OCI-LY7 (cell line): ENCODE measurements around the gene CRB1. TPM values are rescaled to one million over a fixed set of nuclear protein-coding genes. Genes with fewer than 3 reads are reported as not detected.

Experiments used
- BruUV-seq: library from RNA; stranded (reverse); fragments of 400-500 nt; replicated peaks from 2 replicates; lab custom pipeline; 2021; lab: Mats Ljungman, UMichigan
- CTCF ChIA-PET: fragments of 300-600 bp; sonication (Branson Sonifier 250); formaldehyde crosslinking; loops from one replicate; lab custom pipeline; 2022; ENCODE audit warnings: antibody characterized with exemption; ENCODE audit not compliant: unreplicated experiment; lab: Charles Lee
- POLR2A ChIA-PET: fragments of 300-600 bp; sonication (Branson Sonifier 250); formaldehyde crosslinking; loops from one replicate; lab custom pipeline; 2022; ENCODE audit warnings: antibody characterized with exemption; lab: Charles Lee
- DNase-seq: peaks from one replicate; pipeline ENCODE4 v3.0.0-alpha.2; 2015; ENCODE audit warnings: low spot score
- H2AFZ ChIP-seq: fragments of 200-600 bp; sonication (generic), shearing (Covaris generic); 2 replicates; pipeline ENCODE4 v1.6.1; 2014; ENCODE audit warnings: mild to moderate bottlenecking, antibody characterized with exemption, low read length, moderate library complexity
- H3K27ac ChIP-seq: fragments of 200-600 bp; sonication (generic); 2 replicates; pipeline ENCODE4 v1.5.1; 2014; ENCODE audit warnings: mixed run types, low read depth, mild to moderate bottlenecking, moderate library complexity, low read length, inconsistent platforms; ENCODE audit not compliant: poor library complexity, severe bottlenecking
- H3K36me3 ChIP-seq: fragments of 200-600 bp; sonication (generic); 2 replicates; pipeline ENCODE4 v1.6.1; 2014; ENCODE audit warnings: mild to moderate bottlenecking, antibody characterized with exemption, low read length, moderate library complexity, mixed read lengths; ENCODE audit not compliant: insufficient read depth
- H3K4me1 ChIP-seq: fragments of 200-600 bp; sonication (generic); 2 replicates; pipeline ENCODE4 v1.5.1; 2014; ENCODE audit warnings: mild to moderate bottlenecking, low read length; ENCODE audit not compliant: insufficient read depth, poor library complexity, severe bottlenecking
- H3K4me2 ChIP-seq: fragments of 200-600 bp; sonication (generic); 2 replicates; pipeline ENCODE4 v1.6.1; 2014; ENCODE audit warnings: mild to moderate bottlenecking, low read length
- H3K4me3 ChIP-seq: fragments of 200-600 bp; sonication (generic); 2 replicates; pipeline ENCODE4 v1.5.1; 2014; ENCODE audit warnings: mild to moderate bottlenecking, low read depth, low read length; ENCODE audit not compliant: poor library complexity, severe bottlenecking
- H3K79me2 ChIP-seq: fragments of 200-600 bp; sonication (generic); 2 replicates; pipeline ENCODE4 v1.6.1; 2016; ENCODE audit warnings: low read depth, mild to moderate bottlenecking, low read length, moderate library complexity, mixed read lengths; ENCODE audit not compliant: insufficient read depth
- H3K9me2 ChIP-seq: fragments of 200-600 bp; sonication (generic); 2 replicates; pipeline ENCODE4 v1.6.1; 2016; ENCODE audit warnings: mild to moderate bottlenecking, low read length, mixed read lengths; ENCODE audit not compliant: insufficient read depth
- H3K9me3 ChIP-seq: fragments of 200-600 bp; sonication (generic); 2 replicates; pipeline ENCODE4 v1.6.1; 2014; ENCODE audit warnings: mild to moderate bottlenecking, mixed run types, low read length, mixed read lengths
- H4K20me1 ChIP-seq: fragments of 200-600 bp; sonication (generic); 2 replicates; pipeline ENCODE4 v1.6.1; 2014; ENCODE audit warnings: mild to moderate bottlenecking, antibody characterized with exemption, low read length, moderate library complexity, mixed read lengths; ENCODE audit not compliant: insufficient read depth
- CTCF ChIP-seq: fragments of 200-600 bp; sonication (generic); conservative IDR thresholded peaks from 2 replicates; pipeline ENCODE4 v1.5.1; 2014; ENCODE audit warnings: mild to moderate bottlenecking, antibody characterized with exemption, low read length, moderate library complexity, mixed read lengths
- EZH2phosphoT487 ChIP-seq: fragments of 200-600 bp; sonication (generic); IDR thresholded peaks from 2 replicates; pipeline ENCODE4 v1.6.1; 2018; ENCODE audit warnings: low read depth, borderline replicate concordance, mild to moderate bottlenecking, mixed run types, antibody characterized with exemption, low read length, moderate library complexity, mixed read lengths
- intact Hi-C: fragments of 100-400 bp; cut with micrococcal nuclease; formaldehyde crosslinking; loops from one replicate; pipeline ENCODE4 v1.10.0; 2022; ENCODE audit not compliant: unreplicated experiment
- total RNA-seq, 2 experiments: library from RNA; depleted of rRNA in 1 of 2; stranded (reverse); fragments of >200 nt in 1 of 2; shearing (Covaris generic) in 1 of 2; gene quantifications; 2 replicates each; pipeline ENCODE4 v1.2.3, GENCODE V29; 2014 to 2022

CRB1 gene
- total RNA-seq, 2 experiments from 2014 or later, result 0.25 TPM; not detected in 1

GRCh38 chr1:197234581-197234980, 33.5 kb upstream of the CRB1 start:
- BruUV-seq, result no TSS peak
- CTCF ChIA-PET, result interaction anchor here (1.1 kb wide), 1 partner anchor 11 kb away, joined by 3 read pairs; no protein-coding TSS in a partner anchor
- intact Hi-C loops, result no loop called here

DNA sequence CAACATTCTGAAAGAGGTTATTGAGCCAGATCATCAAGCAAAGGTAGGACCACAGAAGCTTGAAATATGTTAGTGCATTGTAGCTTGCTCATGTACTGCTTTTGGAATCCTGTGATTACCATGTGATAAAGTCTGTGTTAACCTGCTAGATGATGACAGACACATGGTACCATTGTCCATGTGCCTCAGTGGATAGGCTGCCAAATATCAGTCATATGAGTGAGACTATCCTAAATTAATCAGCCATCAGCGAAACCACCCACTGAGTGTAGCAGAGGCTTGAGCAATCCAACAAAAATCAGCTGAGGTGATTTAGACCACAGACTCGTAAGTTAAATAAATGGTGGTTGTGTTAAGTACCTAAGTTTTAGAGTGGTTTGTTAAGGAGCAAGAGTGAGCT, 32.7 kb upstream of the CRB1 start:
- Histone ChIP-seq H3K79me2 (no peaks in the 10 kb centered on the region), H3K4me2 (no peak overlapping the region), H3K4me1 (no peaks in the 10 kb centered on the region), H4K20me1 (no peaks in the 10 kb centered on the region), H3K27ac (no peak overlapping the region), H3K9me2 (no peaks in the 10 kb centered on the region), H2AFZ (no peak overlapping the region), H3K36me3 (no peaks in the 10 kb centered on the region), H3K4me3 (no peak overlapping the region), H3K9me3 (no peaks in the 10 kb centered on the region)
- intact Hi-C loops, result no loop called here
- ChIA-PET CTCF (interaction anchor here (1.1 kb wide), 1 partner anchor 11 kb away, joined by 3 read pairs; no protein-coding TSS in a partner anchor), POLR2A (interaction anchor here (1.6 kb wide), 1 partner anchor 17 kb away, joined by 3 read pairs; no protein-coding TSS in a partner anchor)
- TF ChIP-seq CTCF (no peak), EZH2phosphoT487 (no peak)
- no peak for DNase-seq
- BruUV-seq, result no TSS peak

More at GRCh38 chr1:197234581-197234980, 33.5 kb upstream of the CRB1 start:
- H4K20me1 ChIP-seq, result no peaks in the 10 kb centered on the region
- TF ChIP-seq CTCF (no peak), EZH2phosphoT487 (no peak)
- POLR2A ChIA-PET, result interaction anchor here (1.6 kb wide), 1 partner anchor 18 kb away, joined by 3 read pairs; no protein-coding TSS in a partner anchor
- no peaks in the 10 kb centered on the region for H3K4me1 ChIP-seq
- H3K4me3 ChIP-seq, result no peak overlapping the region
- DNase-seq, result no peak
- no peak overlapping the region for H3K27ac ChIP-seq
- H3K4me2 ChIP-seq, result no peak overlapping the region
- no peaks in the 10 kb centered on the region for H3K9me2 ChIP-seq
- H3K79me2 ChIP-seq, result no peaks in the 10 kb centered on the region
- H2AFZ ChIP-seq, result no peak overlapping the region
- H3K36me3 ChIP-seq, result no peaks in the 10 kb centered on the region
- H3K9me3 ChIP-seq, result no peaks in the 10 kb centered on the region

DNA sequence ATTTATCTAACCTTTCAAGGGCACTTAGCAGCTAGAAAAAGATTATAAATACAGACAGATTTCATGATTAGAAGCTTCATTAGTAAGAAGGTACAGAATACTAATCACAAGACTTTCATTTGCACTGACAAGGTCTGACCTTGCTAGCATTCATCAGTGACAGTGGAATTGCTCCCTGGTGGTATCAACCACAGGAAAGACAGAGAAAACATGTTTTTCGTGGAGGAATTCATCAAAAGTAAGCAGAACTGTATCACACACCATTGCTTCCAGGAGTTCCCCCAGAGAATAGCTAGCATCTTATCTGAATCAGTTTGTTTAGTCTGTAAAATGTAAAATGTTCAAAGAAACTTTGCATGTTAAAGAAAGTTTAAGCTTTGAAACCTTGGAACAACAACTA, 20.6 kb upstream of the CRB1 start:
- H3K4me2 ChIP-seq, result no peak overlapping the region
- H3K9me2 ChIP-seq, result no peaks in the 10 kb centered on the region
- intact Hi-C loops, result no loop called here
- DNase-seq, result no peak
- H3K27ac ChIP-seq, result no peak overlapping the region
- no peaks in the 10 kb centered on the region for H4K20me1 ChIP-seq
- H3K4me1 ChIP-seq, result no peaks in the 10 kb centered on the region
- CTCF ChIA-PET, result no interaction called here
- no peak for TF ChIP-seq CTCF
- TF ChIP-seq EZH2phosphoT487, result no peak
- H3K4me3 ChIP-seq, result no peak overlapping the region
- no TSS peak for BruUV-seq
- H2AFZ ChIP-seq, result no peak overlapping the region
- no peaks in the 10 kb centered on the region for H3K79me2 ChIP-seq
- POLR2A ChIA-PET, result interaction anchor here (0.5 to 0.8 kb wide), 2 partner anchors 10 to 268 kb away, joined by 3 to 5 read pairs; no protein-coding TSS in a partner anchor
- H3K9me3 ChIP-seq, result no peaks in the 10 kb centered on the region
- H3K36me3 ChIP-seq, result no peaks in the 10 kb centered on the region
